HEK293 (cell line): Measurements from ENCODE around the gene LRRTM4.

Experiments
- ZBTB21 ChIP-seq: fragments of 450-650 bp; formaldehyde crosslinking; IDR thresholded peaks from 2 replicates; pipeline ENCODE4 v1.5.1; 2017; ENCODE audit warnings: missing biosample characterization, missing genetic modification characterization
- ZNF121 ChIP-seq: fragments of 450-650 bp; formaldehyde crosslinking; IDR thresholded peaks from 2 replicates; pipeline ENCODE4 v1.5.1; 2016; ENCODE audit warnings: missing biosample characterization, missing genetic modification characterization
- ZNF138 ChIP-seq: fragments of 450-650 bp; formaldehyde crosslinking; IDR thresholded peaks from 2 replicates; pipeline ENCODE4 v1.5.1; 2016; ENCODE audit warnings: missing biosample characterization, missing genetic modification characterization, borderline replicate concordance
- ZNF16 ChIP-seq: fragments of 450-650 bp; formaldehyde crosslinking; IDR thresholded peaks from 2 replicates; pipeline ENCODE4 v1.5.1; 2016; ENCODE audit warnings: low read depth, missing biosample characterization, missing genetic modification characterization

GRCh38 chr2:77104554-77104953 lies 417.6 kb downstream of the LRRTM4 start:
- TF ChIP-seq ZNF138 (no peak), ZBTB21 (tag by site-specific recombination) (no peak), ZNF121 (tag by site-specific recombination) (no peak), ZNF16 (tag by site-specific recombination) (no peak)
